Tibial nerve (tissue), 4 donors: ENCODE results near the gene WFDC5.

Experiments used
- EP300 ChIP-seq, 2 donors: sonication (generic); formaldehyde crosslinking; IDR thresholded peaks; one replicate each; pipeline ENCODE4 v1.6.1; 2017; ENCODE audit warnings: antibody characterized with exemption in 2 of 2, mild to moderate bottlenecking in 1 of 2
- TF ChIP-seq, protein P1 (sequence below), 5 experiments: fragments of 200-600 bp in 3 of 5; fragments of 450-650 bp in 2 of 5; sonication (generic) in 3 of 5; IDR thresholded peaks; one replicate each; pipeline ENCODE4 v1.5.1; 2016 to 2019; ENCODE audit warnings: antibody characterized with exemption in 5 of 5, mild to moderate bottlenecking in 3 of 5, moderate library complexity in 2 of 5

DNA sequence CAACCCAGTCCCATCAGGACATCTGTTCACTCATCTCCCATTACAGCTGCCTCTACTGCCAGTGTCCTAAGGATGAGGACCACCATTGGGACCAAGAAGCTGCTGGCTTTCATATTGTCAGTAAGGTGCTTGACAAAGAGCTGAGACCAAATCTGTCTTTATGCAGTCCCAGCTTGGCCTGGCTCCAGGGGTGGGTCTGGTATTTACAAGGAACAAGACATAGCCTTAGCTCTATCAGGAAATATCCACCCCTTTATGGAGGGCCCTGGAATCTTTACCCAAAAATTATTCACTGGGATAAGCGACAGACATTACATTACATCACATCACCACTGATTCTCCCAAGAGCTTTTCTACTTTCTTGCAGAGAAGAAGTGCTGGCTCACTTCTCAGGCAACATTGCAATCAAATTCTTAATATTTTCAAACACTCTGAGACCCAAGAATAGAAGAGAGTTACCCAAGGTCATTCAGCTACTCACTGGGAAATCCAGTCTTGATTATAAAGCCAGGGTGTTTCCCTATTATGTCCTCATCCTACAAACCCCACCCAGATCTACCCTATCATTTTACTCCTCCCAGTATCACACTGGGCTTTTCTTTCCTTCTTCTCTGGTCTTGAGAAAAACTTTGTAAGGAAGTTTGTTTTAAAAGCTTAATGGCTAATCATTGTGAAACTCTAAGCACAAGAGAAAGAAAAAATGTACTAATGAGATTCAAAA is 48.3 kb upstream of the WFDC5 start:
- TF ChIP-seq, protein P1, sequence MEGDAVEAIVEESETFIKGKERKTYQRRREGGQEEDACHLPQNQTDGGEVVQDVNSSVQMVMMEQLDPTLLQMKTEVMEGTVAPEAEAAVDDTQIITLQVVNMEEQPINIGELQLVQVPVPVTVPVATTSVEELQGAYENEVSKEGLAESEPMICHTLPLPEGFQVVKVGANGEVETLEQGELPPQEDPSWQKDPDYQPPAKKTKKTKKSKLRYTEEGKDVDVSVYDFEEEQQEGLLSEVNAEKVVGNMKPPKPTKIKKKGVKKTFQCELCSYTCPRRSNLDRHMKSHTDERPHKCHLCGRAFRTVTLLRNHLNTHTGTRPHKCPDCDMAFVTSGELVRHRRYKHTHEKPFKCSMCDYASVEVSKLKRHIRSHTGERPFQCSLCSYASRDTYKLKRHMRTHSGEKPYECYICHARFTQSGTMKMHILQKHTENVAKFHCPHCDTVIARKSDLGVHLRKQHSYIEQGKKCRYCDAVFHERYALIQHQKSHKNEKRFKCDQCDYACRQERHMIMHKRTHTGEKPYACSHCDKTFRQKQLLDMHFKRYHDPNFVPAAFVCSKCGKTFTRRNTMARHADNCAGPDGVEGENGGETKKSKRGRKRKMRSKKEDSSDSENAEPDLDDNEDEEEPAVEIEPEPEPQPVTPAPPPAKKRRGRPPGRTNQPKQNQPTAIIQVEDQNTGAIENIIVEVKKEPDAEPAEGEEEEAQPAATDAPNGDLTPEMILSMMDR (IDR thresholded peaks at IDR 0.05): no peak
- TF ChIP-seq EP300 (IDR thresholded peaks at IDR 0.05): no peak
